Trophoblast cell (in vitro differentiated cells and primary cell): ENCODE results near the gene RFTN1.

Experiments used
- DNase-seq, 2 donors: peaks; one replicate each; pipeline ENCODE4 v3.0.0-alpha.2; 2016
- H2AFZ ChIP-seq: 2 replicates; pipeline ENCODE4 v1.6.1; 2013; ENCODE audit warnings: low read length, moderate library complexity, mild to moderate bottlenecking; ENCODE audit not compliant: insufficient read depth, poor library complexity
- H2AK5ac ChIP-seq: 2 replicates; pipeline ENCODE4 v1.6.1; 2013; ENCODE audit warnings: mild to moderate bottlenecking, low read length
- H2BK120ac ChIP-seq: 2 replicates; pipeline ENCODE4 v1.6.1; 2013; ENCODE audit warnings: low read length, mild to moderate bottlenecking, moderate library complexity; ENCODE audit not compliant: insufficient read depth, poor library complexity
- H2BK12ac ChIP-seq: 2 replicates; pipeline ENCODE4 v1.6.1; 2013; ENCODE audit warnings: mild to moderate bottlenecking, low read length, moderate library complexity
- H2BK5ac ChIP-seq: 2 replicates; pipeline ENCODE4 v1.6.1; 2013; ENCODE audit warnings: low read length, low read depth, moderate library complexity, mild to moderate bottlenecking; ENCODE audit not compliant: poor library complexity
- H3K14ac ChIP-seq: 2 replicates; pipeline ENCODE4 v1.6.1; 2013; ENCODE audit warnings: mild to moderate bottlenecking, low read length
- H3K18ac ChIP-seq: 2 replicates; pipeline ENCODE4 v1.6.1; 2013; ENCODE audit warnings: mild to moderate bottlenecking, low read length
- H3K23ac ChIP-seq: 2 replicates; pipeline ENCODE4 v1.6.1; 2013; ENCODE audit warnings: low read length
- H3K27ac ChIP-seq: 2 replicates; pipeline ENCODE4 v1.5.1; 2013; ENCODE audit warnings: low read depth, mild to moderate bottlenecking, inconsistent platforms, low read length, moderate library complexity
- H3K27me3 ChIP-seq: 2 replicates; pipeline ENCODE4 v1.6.1; 2013; ENCODE audit warnings: inconsistent platforms, mild to moderate bottlenecking, low read length, moderate library complexity; ENCODE audit not compliant: insufficient read depth
- H3K36me3 ChIP-seq, 2 experiments: 1 replicate in 1 of 2; 2 replicates in 1 of 2; pipeline ENCODE4 v1.6.1; 2013; ENCODE audit warnings: low read length in 2 of 2, mild to moderate bottlenecking in 2 of 2, moderate library complexity in 1 of 2; ENCODE audit not compliant: insufficient read depth in 2 of 2, control insufficient read depth in 1 of 2
- H3K4ac ChIP-seq: 2 replicates; pipeline ENCODE4 v1.6.1; 2013; ENCODE audit warnings: low read depth, mild to moderate bottlenecking, low read length, moderate library complexity
- H3K4me1 ChIP-seq, 2 experiments: 1 replicate in 1 of 2; 2 replicates in 1 of 2; pipeline ENCODE4 v1.6.1; 2013; ENCODE audit warnings: low read length in 2 of 2, mild to moderate bottlenecking in 2 of 2, moderate library complexity in 1 of 2; ENCODE audit not compliant: insufficient read depth in 2 of 2, control insufficient read depth in 1 of 2
- H3K4me2 ChIP-seq: 2 replicates; pipeline ENCODE4 v1.6.1; 2013; ENCODE audit warnings: inconsistent platforms, mild to moderate bottlenecking, low read length, moderate library complexity
- H3K4me3 ChIP-seq: 2 replicates; pipeline ENCODE4 v1.5.1; 2013; ENCODE audit warnings: mild to moderate bottlenecking, low read depth, low read length, inconsistent platforms
- H3K79me1 ChIP-seq: one replicate; pipeline ENCODE4 v1.6.1; 2013; ENCODE audit warnings: low read length
- H3K79me2 ChIP-seq: 2 replicates; pipeline ENCODE4 v1.6.1; 2013; ENCODE audit warnings: low read length, mild to moderate bottlenecking; ENCODE audit not compliant: control insufficient read depth, insufficient read depth, poor library complexity
- H3K9ac ChIP-seq: 2 replicates; pipeline ENCODE4 v1.6.1; 2013; ENCODE audit warnings: mild to moderate bottlenecking, low read length
- H3K9me3 ChIP-seq: 2 replicates; pipeline ENCODE4 v1.6.1; 2013; ENCODE audit warnings: low read depth, mild to moderate bottlenecking, control low read depth, inconsistent platforms, low read length; ENCODE audit not compliant: insufficient read depth
- H4K12ac ChIP-seq: 2 replicates; pipeline ENCODE4 v1.6.1; 2013; ENCODE audit warnings: low read depth, mild to moderate bottlenecking, low read length, moderate library complexity
- H4K8ac ChIP-seq: 2 replicates; pipeline ENCODE4 v1.6.1; 2013; ENCODE audit warnings: low read depth, mild to moderate bottlenecking, low read length, moderate library complexity
- H4K91ac ChIP-seq: one replicate; pipeline ENCODE4 v1.6.1; 2013; ENCODE audit warnings: low read depth, mild to moderate bottlenecking, low read length, moderate library complexity
- WGBS: extraction: QIAGEN DNeasy Blood & Tissue Kit; methylation state at CpG from one replicate; pipeline ENCODE4 v1.1.7; 2013; ENCODE audit warnings: missing lambda C conversion rate; ENCODE audit not compliant: insufficient read length, insufficient coverage; ENCODE audit errors: extremely low coverage; 5-methylcytosine and 5-hydroxymethylcytosine counted together

RFTN1 gene

DNA sequence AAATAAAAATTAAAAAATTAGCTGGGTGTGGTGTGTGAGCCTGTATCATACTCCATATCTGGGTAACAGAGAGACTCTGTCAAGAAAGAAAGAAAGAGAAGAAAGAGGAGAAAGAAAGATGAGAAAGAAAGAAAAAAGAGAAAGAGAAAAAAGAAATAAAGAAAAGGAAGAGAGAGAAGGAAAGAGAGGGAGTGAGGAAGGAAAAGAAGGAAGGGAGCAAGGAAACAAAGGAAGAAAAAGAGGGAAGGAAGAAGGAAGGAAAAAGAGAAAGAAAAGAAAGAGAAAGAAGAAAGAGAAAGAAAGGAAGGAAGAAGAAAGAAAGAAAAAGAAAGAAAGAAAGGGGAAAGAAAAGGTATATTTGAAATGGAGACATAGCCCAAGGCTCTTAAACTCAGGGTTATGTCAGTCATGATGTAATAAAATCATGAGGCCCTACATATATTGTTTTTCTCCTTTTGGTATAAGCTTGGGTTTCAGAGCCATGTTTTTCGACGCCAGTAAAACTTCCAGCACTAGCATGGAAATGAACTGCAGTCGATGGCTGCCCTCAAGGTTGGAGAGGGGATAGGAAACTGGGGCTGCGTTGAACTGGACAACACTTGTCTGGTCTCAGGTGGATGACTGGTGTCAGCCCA is 38.0 kb upstream of the RFTN1 start:
- Histone ChIP-seq H3K79me1 (no peaks in the 10 kb centered on the region), H4K8ac (no peak overlapping the region)

DNA sequence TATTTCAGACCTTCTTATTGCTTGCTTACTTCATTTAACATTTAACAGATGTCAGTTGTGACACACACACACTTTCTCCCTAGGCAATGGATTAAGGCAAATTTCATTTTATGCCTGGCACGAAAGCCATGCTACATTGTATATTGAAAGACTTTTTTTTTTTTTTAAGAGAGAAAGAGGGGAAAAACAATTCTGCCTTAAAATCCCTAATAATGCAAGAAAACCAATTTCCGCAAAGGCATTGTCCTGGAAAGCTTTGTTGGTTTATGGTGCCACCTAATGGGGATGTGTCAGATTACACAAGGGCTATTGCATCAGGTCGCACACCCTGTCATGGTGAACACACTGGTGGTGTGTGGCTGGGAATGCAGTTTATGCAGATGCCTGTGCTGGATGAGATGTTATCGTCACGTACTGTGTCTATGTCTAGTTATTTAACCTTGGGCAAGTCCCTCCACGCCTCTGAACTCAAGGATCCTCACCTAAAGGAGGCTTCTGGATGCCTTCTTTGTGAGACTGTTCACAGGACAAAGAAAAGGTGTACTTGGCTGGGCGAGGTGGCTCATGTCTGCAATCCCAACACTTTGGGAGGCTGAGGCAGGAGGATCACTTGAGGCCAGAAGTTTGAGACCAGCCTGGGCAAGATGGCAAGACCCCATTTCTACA is 37.3 kb upstream of the RFTN1 start:
- Histone ChIP-seq H3K23ac (no peak overlapping the region), H4K91ac (no peak overlapping the region), H2BK120ac (no peak overlapping the region), H3K36me3 (no peaks in the 10 kb centered on the region), H3K4me2 (no peak overlapping the region), H2AK5ac (no peak overlapping the region), H3K4ac (no peak overlapping the region), H3K79me1 (no peaks in the 10 kb centered on the region), H2BK12ac (no peak overlapping the region), H3K4me3 (no peak overlapping the region), H3K79me2 (no peaks in the 10 kb centered on the region), H2AFZ (no peak overlapping the region), H4K12ac (no peak overlapping the region), H3K9me3 (no peaks in the 10 kb centered on the region), H3K27me3 (no peaks in the 10 kb centered on the region), H4K8ac (no peak overlapping the region), H3K27ac (no peak overlapping the region), H3K14ac (no peak overlapping the region), H3K18ac (no peak overlapping the region), H3K4me1 (no peaks in the 10 kb centered on the region), H2BK5ac (no peak overlapping the region), H3K9ac (no peak overlapping the region)
- DNase-seq, result peak; percentile 96 to 99
- WGBS, result no CpG with 5 or more reads among the region's 7 CpGs

More for the DNA sequence above, 38.0 kb upstream of the RFTN1 start:
- Histone ChIP-seq H3K27me3 (no peaks in the 10 kb centered on the region), H3K4ac (no peak overlapping the region), H3K4me2 (no peak overlapping the region), H3K18ac (no peak overlapping the region), H3K36me3 (no peaks in the 10 kb centered on the region), H2AFZ (no peak overlapping the region), H4K12ac (no peak overlapping the region), H4K91ac (no peak overlapping the region), H3K23ac (no peak overlapping the region), H2BK5ac (no peak overlapping the region), H2BK120ac (no peak overlapping the region), H2AK5ac (no peak overlapping the region), H3K4me1 (no peaks in the 10 kb centered on the region), H3K9me3 (no peaks in the 10 kb centered on the region), H3K79me2 (no peaks in the 10 kb centered on the region), H2BK12ac (no peak overlapping the region), H3K27ac (no peak overlapping the region), H3K14ac (no peak overlapping the region), H3K9ac (no peak overlapping the region), H3K4me3 (no peak overlapping the region)
- WGBS, result no CpG with 5 or more reads among the region's 4 CpGs
- no peak for DNase-seq

DNA sequence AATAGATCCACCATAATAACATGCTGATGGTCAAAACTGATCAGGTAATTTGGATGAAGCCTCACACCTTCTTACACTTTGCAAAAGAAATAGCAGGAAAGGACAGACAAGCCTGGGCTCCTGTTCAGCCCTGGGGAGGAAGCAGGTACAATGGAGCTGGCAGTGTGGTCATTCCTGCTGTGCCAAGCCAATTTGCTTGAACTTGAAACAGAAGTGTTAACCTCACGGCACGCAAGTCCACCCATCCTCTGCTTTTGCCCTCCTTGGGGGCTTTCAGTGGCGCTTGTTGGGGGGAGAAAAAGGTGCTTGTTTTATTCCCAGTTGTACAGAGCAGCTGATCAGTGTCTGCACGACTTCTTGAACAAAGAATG is 36.8 kb upstream of the RFTN1 start:
- Histone ChIP-seq H3K4me1 (no peaks in the 10 kb centered on the region), H3K4me3 (no peak overlapping the region), H3K4me2 (no peak overlapping the region), H3K27me3 (no peaks in the 10 kb centered on the region), H2AK5ac (no peak overlapping the region), H3K9me3 (no peaks in the 10 kb centered on the region), H3K27ac (no peak overlapping the region), H3K79me2 (no peaks in the 10 kb centered on the region), H3K36me3 (no peaks in the 10 kb centered on the region), H2BK12ac (no peak overlapping the region), H3K79me1 (no peaks in the 10 kb centered on the region), H2BK5ac (no peak overlapping the region), H2AFZ (no peak overlapping the region), H3K4ac (no peak overlapping the region), H4K12ac (no peak overlapping the region), H4K8ac (peak overlapping the region; percentile 35), H3K23ac (no peak overlapping the region), H3K18ac (no peak overlapping the region), H4K91ac (no peak overlapping the region), H2BK120ac (no peak overlapping the region), H3K14ac (no peak overlapping the region), H3K9ac (no peak overlapping the region)
- DNase-seq, result no peak
- WGBS, result no CpG with 5 or more reads among the region's 4 CpGs

DNA sequence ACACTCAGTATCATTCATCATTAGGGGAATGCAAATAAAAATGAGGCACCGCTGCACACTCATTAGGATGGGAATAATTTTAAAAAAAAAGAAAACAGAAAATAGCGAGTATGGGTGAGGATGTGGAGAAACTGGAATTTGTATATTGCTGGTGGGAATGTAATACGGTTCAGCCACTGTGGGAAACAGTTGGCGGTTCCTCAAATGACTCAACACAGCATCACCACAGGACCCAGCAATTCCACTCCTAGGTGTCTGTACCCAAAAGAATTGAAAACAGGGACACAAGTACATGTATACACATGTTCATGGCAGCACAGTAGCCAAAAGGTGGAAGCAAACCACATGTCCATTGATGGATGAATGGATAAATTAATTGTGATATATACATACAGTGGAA is 35.2 kb upstream of the RFTN1 start:
- Histone ChIP-seq H2BK12ac (no peak overlapping the region), H3K4ac (no peak overlapping the region), H3K79me2 (no peaks in the 10 kb centered on the region), H3K18ac (no peak overlapping the region), H3K4me3 (no peak overlapping the region), H4K8ac (no peak overlapping the region), H3K27ac (no peak overlapping the region), H3K27me3 (no peaks in the 10 kb centered on the region), H2BK120ac (no peak overlapping the region), H3K4me2 (no peak overlapping the region), H3K9me3 (no peaks in the 10 kb centered on the region), H4K91ac (no peak overlapping the region), H3K14ac (no peak overlapping the region), H3K4me1 (no peaks in the 10 kb centered on the region), H3K36me3 (no peaks in the 10 kb centered on the region), H2AFZ (no peak overlapping the region), H3K9ac (no peak overlapping the region), H2AK5ac (no peak overlapping the region), H2BK5ac (no peak overlapping the region), H3K79me1 (no peaks in the 10 kb centered on the region), H3K23ac (no peak overlapping the region), H4K12ac (no peak overlapping the region)
- no peak for DNase-seq
- WGBS, result no CpG with 5 or more reads among the region's 4 CpGs
